ENCODE data around the gene KCTD20.

KCTD20 gene

DNA sequence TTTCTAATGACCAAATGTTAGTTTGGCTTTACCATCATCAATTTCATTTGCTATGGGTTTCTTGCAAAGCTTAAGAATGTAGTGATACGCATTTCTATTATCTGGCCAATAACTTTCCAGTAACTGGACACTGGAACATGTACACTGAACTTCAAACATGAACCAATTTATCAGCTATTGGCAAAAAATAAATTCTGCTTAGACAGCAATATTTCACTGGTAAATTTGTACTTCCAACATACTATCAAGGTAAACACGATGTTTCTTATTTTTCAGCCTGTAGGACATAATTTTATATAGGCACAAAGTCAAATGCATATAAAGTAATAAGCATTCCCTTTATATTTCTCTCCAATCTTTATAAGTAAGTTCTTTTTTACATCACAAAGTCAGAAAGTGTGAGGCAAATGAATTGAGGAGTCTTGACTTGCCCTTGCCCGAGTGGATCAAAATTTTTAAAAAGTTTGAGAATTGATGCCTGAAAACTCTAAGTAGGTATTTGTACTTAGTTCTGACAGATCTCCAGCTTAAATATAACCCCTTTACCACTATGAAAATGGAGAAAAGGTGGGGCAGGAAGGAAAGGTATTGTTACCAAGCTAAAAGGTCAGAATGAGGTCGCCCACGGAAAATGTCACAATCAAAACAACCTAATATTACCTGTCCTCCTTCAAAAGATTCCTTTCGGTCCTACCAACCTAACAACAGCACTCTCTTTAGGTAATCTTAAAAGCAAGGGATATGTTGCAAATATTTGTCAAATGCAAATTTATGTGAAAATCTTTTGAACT, 63.1 kb downstream of the KCTD20 start:
- TF ChIP-seq, protein P1, sequence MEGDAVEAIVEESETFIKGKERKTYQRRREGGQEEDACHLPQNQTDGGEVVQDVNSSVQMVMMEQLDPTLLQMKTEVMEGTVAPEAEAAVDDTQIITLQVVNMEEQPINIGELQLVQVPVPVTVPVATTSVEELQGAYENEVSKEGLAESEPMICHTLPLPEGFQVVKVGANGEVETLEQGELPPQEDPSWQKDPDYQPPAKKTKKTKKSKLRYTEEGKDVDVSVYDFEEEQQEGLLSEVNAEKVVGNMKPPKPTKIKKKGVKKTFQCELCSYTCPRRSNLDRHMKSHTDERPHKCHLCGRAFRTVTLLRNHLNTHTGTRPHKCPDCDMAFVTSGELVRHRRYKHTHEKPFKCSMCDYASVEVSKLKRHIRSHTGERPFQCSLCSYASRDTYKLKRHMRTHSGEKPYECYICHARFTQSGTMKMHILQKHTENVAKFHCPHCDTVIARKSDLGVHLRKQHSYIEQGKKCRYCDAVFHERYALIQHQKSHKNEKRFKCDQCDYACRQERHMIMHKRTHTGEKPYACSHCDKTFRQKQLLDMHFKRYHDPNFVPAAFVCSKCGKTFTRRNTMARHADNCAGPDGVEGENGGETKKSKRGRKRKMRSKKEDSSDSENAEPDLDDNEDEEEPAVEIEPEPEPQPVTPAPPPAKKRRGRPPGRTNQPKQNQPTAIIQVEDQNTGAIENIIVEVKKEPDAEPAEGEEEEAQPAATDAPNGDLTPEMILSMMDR (IDR thresholded peaks at IDR 0.05; ENCODE audit: low read depth, low read length, missing control alignments) = no peak
- no peak overlapping the region for H3K4me3 ChIP-seq (replicated peaks; ENCODE audit: low read depth, low read length)
- DNase-seq (ENCODE audit: extremely low read depth, low read depth) = no peak

GRCh38 chr6:36506611-36507010, 63.8 kb downstream of the KCTD20 start:
- DNase-seq (ENCODE audit: extremely low read depth, low read depth) = no peak
- no peak overlapping the region for H3K4me3 ChIP-seq (replicated peaks; ENCODE audit: low read depth, low read length)
- TF ChIP-seq, protein P1 (IDR thresholded peaks at IDR 0.05; ENCODE audit: low read depth, low read length, missing control alignments) = no peak

GRCh38 chr6:36508532-36508931, 65.7 kb downstream of the KCTD20 start:
- DNase-seq (ENCODE audit: extremely low read depth, low read depth) = no peak
- TF ChIP-seq, protein P1 (IDR thresholded peaks at IDR 0.05; ENCODE audit: low read depth, low read length, missing control alignments) = no peak
- no peak overlapping the region for H3K4me3 ChIP-seq (replicated peaks; ENCODE audit: low read depth, low read length)

DNA sequence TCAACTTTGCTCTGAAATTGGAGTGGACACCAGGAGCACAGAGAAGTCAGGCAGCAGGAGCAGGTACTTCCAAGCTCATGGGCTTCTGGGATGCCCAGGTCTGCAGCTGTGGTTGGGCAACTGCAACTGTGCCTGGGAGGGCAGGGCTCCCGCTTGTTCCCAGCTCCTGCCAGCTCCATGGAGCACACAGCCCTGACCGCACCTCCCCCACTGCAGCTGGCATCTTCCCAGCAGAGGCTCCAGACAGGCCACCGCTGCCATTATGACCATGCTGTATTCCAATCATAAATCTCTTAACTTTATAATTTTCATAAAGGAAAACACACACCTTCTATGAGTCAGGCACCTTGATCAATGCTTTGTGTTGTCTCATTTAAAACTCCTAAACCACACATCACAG, 67.6 kb downstream of the KCTD20 start:
- TF ChIP-seq, protein P1 (IDR thresholded peaks at IDR 0.05; ENCODE audit: low read depth, low read length, missing control alignments) = no peak
- H3K4me3 ChIP-seq (replicated peaks; ENCODE audit: low read depth, low read length) = no peak overlapping the region
- DNase-seq (ENCODE audit: extremely low read depth, low read depth) = no peak

DNA sequence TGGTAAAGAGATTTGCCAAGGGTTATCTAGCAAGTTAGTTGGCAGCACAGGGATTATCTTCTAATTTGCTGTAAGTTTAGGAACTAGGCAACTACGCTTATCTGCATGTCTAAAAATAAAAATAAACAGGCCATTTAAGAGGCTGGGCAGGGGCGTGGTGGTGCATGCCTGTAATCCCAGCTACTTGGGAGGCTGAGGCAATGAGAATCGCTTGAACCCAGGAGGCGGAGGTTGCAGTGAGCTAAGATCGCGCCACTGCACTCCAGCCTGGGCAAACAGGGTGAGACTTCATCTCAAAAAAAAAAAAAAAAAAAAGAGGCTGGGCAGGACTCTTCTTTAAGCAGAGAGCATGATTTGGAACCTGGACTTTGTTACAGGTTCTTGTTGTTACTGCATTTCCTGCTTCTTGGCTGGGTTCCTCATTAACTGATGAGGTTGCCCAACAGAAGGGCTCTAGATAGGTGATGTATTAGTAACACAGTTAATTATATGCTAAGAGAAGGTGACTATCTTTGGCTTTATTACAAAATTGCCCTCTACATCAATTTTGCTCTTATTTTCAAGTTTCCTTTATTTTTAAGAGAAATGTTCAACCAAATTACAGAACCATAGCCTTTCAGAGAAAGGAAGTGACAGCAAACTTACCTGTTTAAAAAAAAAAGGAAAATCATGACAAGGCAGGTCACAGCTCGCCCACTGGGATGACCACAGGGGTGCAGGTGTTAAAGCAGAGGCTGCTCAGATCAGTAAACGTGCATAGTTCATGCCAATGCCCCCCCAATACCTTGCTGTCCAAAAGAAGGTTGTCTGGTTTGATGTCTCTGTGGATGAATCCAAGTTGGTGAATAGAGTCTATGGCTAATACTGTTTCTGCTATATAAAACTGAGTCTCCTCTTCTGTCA, 72.0 kb downstream of the KCTD20 start:
- no peak for DNase-seq (ENCODE audit: extremely low read depth, low read depth)
- TF ChIP-seq, protein P1 (IDR thresholded peaks at IDR 0.05; ENCODE audit: low read depth, low read length, missing control alignments) = no peak
- no peak overlapping the region for H3K4me3 ChIP-seq (replicated peaks; ENCODE audit: low read depth, low read length)

- TF ChIP-seq, protein P1 (IDR thresholded peaks at IDR 0.05; ENCODE audit: low read depth, low read length, missing control alignments) = no peak
- H3K4me3 ChIP-seq (replicated peaks; ENCODE audit: low read depth, low read length) = no peak overlapping the region
- no peak for DNase-seq (ENCODE audit: extremely low read depth, low read depth)
Measured at GRCh38 chr6:36515844-36516243, 73.0 kb downstream of the KCTD20 start.
